ENCODE results near the gene UNC93A. TPM values are rescaled to one million over a fixed set of nuclear protein-coding genes. Genes with fewer than 3 reads are reported as not detected.
"Not testable (repeated sequence)": the region's sequence is repeated elsewhere in the genome, so short reads cannot be mapped to it uniquely, and the experiment has no call there.

Gene UNC93A
- total RNA-seq, 1 experiment from 2014 or later, result not detected

GRCh38 chr6:167270499-167271311, 20.4 kb upstream of the UNC93A start:
- DNase-seq (ENCODE audit: low read depth), result no peak

- no peak for DNase-seq (ENCODE audit: low read depth)
These were observed 19.0 kb upstream of the UNC93A start for GRCh38 chr6:167272151-167272550.

- no peak for DNase-seq (ENCODE audit: low read depth)
These were observed 18.3 kb upstream of the UNC93A start for GRCh38 chr6:167272696-167273379.

- DNase-seq (ENCODE audit: low read depth), result no peak
These were observed 16.8 kb upstream of the UNC93A start for GRCh38 chr6:167274270-167274669.

DNA sequence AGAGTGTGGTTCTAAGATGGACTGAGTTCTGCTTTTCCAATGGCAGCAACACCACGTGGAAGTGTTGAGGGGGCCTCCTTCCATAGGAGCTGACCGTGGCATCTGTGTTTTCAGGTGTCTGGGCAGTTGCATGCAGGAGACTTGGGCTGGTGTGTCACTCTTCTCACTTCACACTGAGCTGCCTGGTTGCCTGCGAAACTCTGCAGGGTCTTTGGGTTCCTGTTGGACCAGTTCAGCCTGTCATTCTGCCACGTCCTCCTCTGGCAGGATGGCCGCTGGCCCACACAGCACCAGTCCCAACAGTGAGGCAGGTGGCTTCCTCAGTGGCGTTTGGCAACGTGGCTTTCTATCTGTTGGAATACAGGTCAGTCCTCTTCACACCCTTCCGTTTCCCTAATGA, 16.1 kb upstream of the UNC93A start:
- DNase-seq (ENCODE audit: low read depth), result no peak

GRCh38 chr6:167275436-167275835, 15.7 kb upstream of the UNC93A start:
- no peak for DNase-seq (ENCODE audit: low read depth)

GRCh38 chr6:167276772-167277533, 14.2 kb upstream of the UNC93A start:
- DNase-seq (ENCODE audit: low read depth), result no peak

DNA sequence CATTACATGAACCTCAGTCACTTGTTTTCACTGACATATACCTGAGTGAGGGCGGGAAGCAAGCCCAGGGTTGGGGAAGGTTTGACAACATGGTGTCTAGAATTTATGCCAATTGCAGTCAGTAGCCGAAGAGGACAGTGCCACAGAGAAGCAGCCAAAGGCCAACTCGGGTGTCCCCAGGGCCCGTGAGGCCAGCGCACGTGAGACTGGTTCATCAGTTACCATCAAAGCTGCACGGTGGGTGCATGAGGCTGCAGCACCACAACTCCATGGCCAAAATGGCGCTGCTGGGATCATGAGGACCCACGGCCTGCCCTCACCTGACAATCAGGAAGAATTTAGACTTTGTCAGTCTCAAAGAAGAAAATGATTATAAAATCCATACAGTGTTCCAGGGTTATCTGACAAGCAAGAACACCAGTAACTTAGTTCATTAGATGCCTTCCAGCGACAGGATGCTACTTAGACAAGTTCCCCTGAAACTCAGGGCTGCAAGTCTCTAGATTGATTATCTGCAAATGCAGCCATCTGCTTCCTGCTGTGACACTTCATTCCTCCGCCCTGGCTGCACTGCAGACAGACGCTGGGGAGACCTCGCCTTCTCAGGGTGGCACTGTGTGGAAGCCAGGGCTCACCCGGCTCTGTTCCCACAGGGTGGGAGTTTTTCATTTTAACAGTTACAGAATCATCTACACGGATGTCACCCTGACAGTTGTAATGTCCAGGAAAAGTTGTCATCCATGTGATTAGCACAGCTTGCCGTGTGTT, 12.8 kb upstream of the UNC93A start:
- not testable (repeated sequence) for DNase-seq (ENCODE audit: low read depth)

GRCh38 chr6:167279766-167280446, 11.2 kb upstream of the UNC93A start:
- DNase-seq (ENCODE audit: low read depth), result no peak

DNA sequence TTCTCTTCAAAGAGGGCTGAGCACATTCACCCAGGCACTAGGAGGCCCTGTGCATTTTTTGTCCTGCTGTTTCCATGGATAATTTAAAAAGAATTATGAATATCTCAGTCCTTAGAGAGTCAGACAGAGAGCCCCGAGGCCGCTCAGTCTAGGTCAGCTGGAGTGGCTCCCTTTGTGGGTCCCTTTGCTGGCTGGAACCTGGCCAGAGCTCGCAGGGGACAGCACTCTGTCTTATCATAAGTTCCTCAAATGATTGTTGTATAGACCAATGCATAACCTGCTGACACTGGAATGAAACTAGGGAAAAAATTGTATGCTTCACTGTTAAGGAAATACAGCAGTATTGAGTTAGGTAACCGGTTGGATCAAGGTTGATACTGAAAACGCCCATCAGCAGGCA, 10.6 kb upstream of the UNC93A start:
- not testable (repeated sequence) for DNase-seq (ENCODE audit: low read depth)

DNA sequence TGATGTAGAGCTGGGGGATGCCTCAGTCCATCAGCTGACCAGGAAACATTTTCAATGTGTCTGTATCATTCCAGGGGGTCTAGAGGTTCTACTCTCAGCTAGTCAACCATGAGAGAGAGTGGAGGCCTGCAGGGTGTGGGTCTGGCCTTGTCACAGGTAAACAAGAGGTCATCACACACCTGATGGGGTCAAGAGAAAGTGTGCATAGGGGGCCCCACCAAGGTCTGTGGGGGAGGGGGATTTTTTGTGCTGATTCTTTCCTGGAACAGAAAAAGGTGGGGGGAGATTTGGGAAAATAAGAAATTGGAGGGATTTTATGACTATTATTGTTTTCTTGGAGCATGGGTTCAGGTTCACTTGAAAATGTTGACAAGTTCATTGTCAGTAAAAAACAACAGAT, 8.9 kb upstream of the UNC93A start:
- DNase-seq (ENCODE audit: low read depth), result no peak

GRCh38 chr6:167284565-167284964, 6.5 kb upstream of the UNC93A start:
- not testable (repeated sequence) for DNase-seq (ENCODE audit: low read depth)

DNA sequence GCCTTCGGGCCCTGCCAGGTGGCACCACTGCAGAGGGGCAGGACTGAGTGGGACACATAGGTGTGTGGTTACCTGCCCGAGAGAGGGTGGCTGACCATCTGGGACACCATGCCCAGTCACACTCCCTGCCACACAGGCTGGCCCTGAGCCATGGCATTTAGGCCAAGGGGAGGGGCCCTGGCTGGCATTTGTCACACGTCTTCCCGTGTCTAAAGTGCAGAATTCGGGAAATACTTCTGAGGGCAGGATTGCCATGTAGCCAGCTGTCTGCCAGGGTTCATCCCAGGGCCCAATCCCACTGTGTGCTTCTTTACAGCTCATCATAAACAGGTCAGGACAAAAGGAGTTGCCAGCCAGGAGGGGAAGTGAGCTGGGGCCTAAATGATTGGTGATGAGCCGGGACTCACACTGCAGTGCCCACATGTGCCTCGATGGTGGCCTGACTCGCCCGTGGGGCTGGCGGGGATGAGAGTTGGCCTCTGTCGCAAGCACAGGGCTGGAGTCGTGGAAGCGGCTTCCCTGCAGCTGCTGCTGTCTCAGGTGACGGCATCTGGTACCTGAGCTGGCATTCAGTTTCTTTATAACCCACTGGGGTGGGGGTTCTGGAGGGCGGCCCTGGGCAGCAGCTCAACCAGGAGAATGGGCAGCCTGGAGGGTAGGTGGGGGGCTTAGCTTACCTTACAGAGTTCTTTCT, 5.9 kb upstream of the UNC93A start:
- no peak for DNase-seq (ENCODE audit: low read depth)

DNA sequence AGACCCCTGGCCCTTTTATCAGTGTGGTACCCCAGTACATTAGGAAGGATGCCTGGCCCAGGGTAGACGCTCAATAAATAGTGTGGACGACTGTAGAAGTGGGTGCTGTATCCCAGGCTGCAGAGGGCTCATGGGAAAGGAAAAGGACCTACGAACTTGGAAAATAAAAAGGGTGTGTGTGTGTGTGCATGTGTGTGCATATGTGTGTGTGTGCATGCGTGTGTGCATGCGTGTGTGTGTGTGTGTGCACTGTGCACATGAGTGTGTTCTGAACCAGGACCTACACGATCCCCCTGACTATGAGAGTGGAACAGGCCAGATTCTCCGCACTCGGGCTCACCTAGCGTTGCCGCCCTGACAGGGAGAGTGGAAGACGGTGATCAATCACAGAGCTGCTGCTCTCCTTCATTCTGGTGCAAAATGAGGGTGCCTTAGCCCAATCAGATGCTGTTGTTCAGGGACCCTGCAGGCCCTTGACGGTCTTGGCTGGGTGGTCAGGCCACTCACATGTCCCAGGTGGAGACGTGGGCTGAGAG, 3.5 kb upstream of the UNC93A start:
- no peak for DNase-seq (ENCODE audit: low read depth)

DNA sequence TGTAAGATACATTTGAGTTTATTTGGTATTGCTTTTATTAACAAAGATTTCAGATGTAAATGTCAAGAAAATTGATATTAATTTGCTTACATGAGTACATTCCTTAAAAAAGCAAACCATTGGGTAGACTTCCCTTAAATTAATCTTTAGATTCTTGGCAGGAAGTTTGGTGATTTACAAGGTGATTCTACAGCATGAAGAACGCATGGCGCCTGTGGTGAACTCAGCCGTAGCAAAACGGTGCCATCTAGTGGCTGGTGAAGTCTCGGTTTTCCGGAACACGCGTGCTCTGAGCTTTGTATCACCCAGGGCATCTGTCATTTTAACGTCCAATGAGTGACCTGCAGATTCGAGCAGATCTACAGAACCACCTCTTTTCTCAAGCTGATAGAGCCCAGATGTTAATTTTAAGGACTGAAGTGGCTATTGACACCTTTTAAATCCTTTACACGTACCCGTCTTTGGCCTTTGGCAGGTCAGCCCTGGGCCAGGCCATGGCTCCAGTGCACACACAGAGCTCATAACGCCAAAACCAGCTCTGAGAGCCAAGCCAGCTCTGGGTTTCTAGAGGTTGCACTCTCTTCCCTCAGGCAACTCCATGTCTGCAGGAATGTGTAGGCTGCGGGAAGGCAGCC, 2.4 kb upstream of the UNC93A start:
- not testable (repeated sequence) for DNase-seq (ENCODE audit: low read depth)

GRCh38 chr6:167289291-167289690, 1.8 kb upstream of the UNC93A start:
- DNase-seq (ENCODE audit: low read depth), result not testable (repeated sequence)

- DNase-seq (ENCODE audit: low read depth), result no peak
These were observed 647 bp downstream of the UNC93A start for GRCh38 chr6:167291623-167292300.

GRCh38 chr6:167292301-167293087, 1.4 kb downstream of the UNC93A start:
- no peak for DNase-seq (ENCODE audit: low read depth)

Data from HT1080 (cell line).